ENCODE measurements around the gene MOGAT2. TPM values are rescaled to one million over a fixed set of nuclear protein-coding genes. Genes with fewer than 3 reads are reported as not detected.

Gene MOGAT2
- total and polyA plus RNA-seq, 2 experiments from 2014 or later, result 2.9 to 3.2 TPM

- Histone ChIP-seq H3K27me3 (no peaks in the 10 kb centered on the region), H4K20me1 (ENCODE audit: insufficient read depth, poor library complexity, severe bottlenecking) (no peaks in the 10 kb centered on the region), H3K9me2 (replicated peaks; ENCODE audit: insufficient read depth) (no peaks in the 10 kb centered on the region), H2AFZ (peak within 1 kb of the TSS; percentile 61), H3K4me2 (peak within 1 kb of the TSS; percentile 93), H3K9me3 (ENCODE audit: low read depth) (no peaks in the 10 kb centered on the region), H3K4me1 (ENCODE audit: insufficient read depth) (peaks cover 6% of the 10 kb centered on the region), H3K36me3 (replicated peaks; ENCODE audit: insufficient read depth, low read depth) (no peaks in the 10 kb centered on the region), H3K79me2 (peaks cover 9% of the 10 kb centered on the region), H3K27ac (peak within 1 kb of the TSS; percentile 77), H3K4me3 (peak within 1 kb of the TSS; percentile 35)
- DNase-seq (ENCODE audit: low spot score), result peak; percentile 92
- TF ChIP-seq EZH2 (IDR thresholded peaks at IDR 0.05; ENCODE audit: borderline replicate concordance) (no peak), CTCF (IDR thresholded peaks at IDR 0.05; ENCODE audit: poor library complexity) (peak; percentile 35)
- 5% methylated on average over 60 of the region's 66 CpGs for WGBS (ENCODE audit: low lambda C conversion rate, missing lambda C conversion rate)
Measured at GRCh38 chr11:75768112-75768908, 50.7 kb downstream of the MOGAT2 start, which contains the start of gene DGAT2. Gene DGAT2, plus strand, starts transcription at chr11:75768778. Its CDS starts 214 bp downstream, at chr11:75768992.

- Histone ChIP-seq H4K20me1 (ENCODE audit: insufficient read depth, poor library complexity, severe bottlenecking) (no peaks in the 10 kb centered on the region), H3K4me1 (ENCODE audit: insufficient read depth) (peaks cover 6% of the 10 kb centered on the region), H3K27ac (peak overlapping the region; percentile 77), H3K79me2 (peaks cover 9% of the 10 kb centered on the region), H3K4me2 (peak overlapping the region; percentile 93), H2AFZ (peak overlapping the region; percentile 61), H3K4me3 (peak overlapping the region; percentile 35), H3K36me3 (replicated peaks; ENCODE audit: insufficient read depth, low read depth) (no peaks in the 10 kb centered on the region), H3K9me2 (replicated peaks; ENCODE audit: insufficient read depth) (no peaks in the 10 kb centered on the region), H3K27me3 (no peaks in the 10 kb centered on the region), H3K9me3 (ENCODE audit: low read depth) (no peaks in the 10 kb centered on the region)
- no peak for DNase-seq (ENCODE audit: low spot score)
- TF ChIP-seq EZH2phosphoT487 (IDR thresholded peaks at IDR 0.05; ENCODE audit: low read depth, severe bottlenecking, unreplicated experiment) (no peak), EZH2 (IDR thresholded peaks at IDR 0.05; ENCODE audit: borderline replicate concordance) (no peak)
- WGBS (ENCODE audit: low lambda C conversion rate, missing lambda C conversion rate), result 7% methylated on average over 31 of the region's 46 CpGs
Measured at GRCh38 chr11:75768909-75769771, 51.5 kb downstream of the MOGAT2 start.

- no peaks in the 10 kb centered on the region for H3K9me2 ChIP-seq (replicated peaks; ENCODE audit: insufficient read depth)
- H3K4me1 ChIP-seq (ENCODE audit: insufficient read depth), result peaks cover 6% of the 10 kb centered on the region
- 90% methylated on average over 5 of the region's 5 CpGs for WGBS (ENCODE audit: low lambda C conversion rate, missing lambda C conversion rate)
- no peak overlapping the region for H2AFZ ChIP-seq
- H3K27me3 ChIP-seq, result no peaks in the 10 kb centered on the region
- H3K9me3 ChIP-seq (ENCODE audit: low read depth), result no peaks in the 10 kb centered on the region
- H3K4me3 ChIP-seq, result no peak overlapping the region
- H3K36me3 ChIP-seq (replicated peaks; ENCODE audit: insufficient read depth, low read depth), result no peaks in the 10 kb centered on the region
- TF ChIP-seq CTCF (IDR thresholded peaks at IDR 0.05; ENCODE audit: poor library complexity) (no peak), EZH2 (IDR thresholded peaks at IDR 0.05; ENCODE audit: borderline replicate concordance) (no peak), EZH2phosphoT487 (IDR thresholded peaks at IDR 0.05; ENCODE audit: low read depth, severe bottlenecking, unreplicated experiment) (no peak)
- DNase-seq (ENCODE audit: low spot score), result no peak
- H4K20me1 ChIP-seq (ENCODE audit: insufficient read depth, poor library complexity, severe bottlenecking), result no peaks in the 10 kb centered on the region
- peak overlapping the region; percentile 93 for H3K4me2 ChIP-seq
- H3K79me2 ChIP-seq, result peaks cover 9% of the 10 kb centered on the region
- H3K27ac ChIP-seq, result no peak overlapping the region
Measured at GRCh38 chr11:75770102-75770501, 52.5 kb downstream of the MOGAT2 start.

All from hepatocyte (in vitro differentiated cells).